ENCODE results near the gene PRIMA1.

Gene PRIMA1

GRCh38 chr14:93715279-93715927 lies 72.9 kb downstream of the PRIMA1 start:
- in situ Hi-C loops (cut with HindIII; ENCODE audit: low sequenced_read_pairs), result no loop called here

- in situ Hi-C loops (cut with HindIII; ENCODE audit: low sequenced_read_pairs), result no loop called here
These were observed 73.7 kb downstream of the PRIMA1 start for GRCh38 chr14:93714605-93715004.

GRCh38 chr14:93713726-93714405 lies 74.4 kb downstream of the PRIMA1 start:
- in situ Hi-C loops (cut with HindIII; ENCODE audit: low sequenced_read_pairs), result no loop called here

- in situ Hi-C loops (cut with HindIII; ENCODE audit: low sequenced_read_pairs), result no loop called here
These were observed 75.2 kb downstream of the PRIMA1 start for GRCh38 chr14:93712838-93713724.

GRCh38 chr14:93712079-93712837 lies 76.0 kb downstream of the PRIMA1 start:
- in situ Hi-C loops (cut with HindIII; ENCODE audit: low sequenced_read_pairs), result no loop called here

GRCh38 chr14:93709249-93709648 lies 79.0 kb downstream of the PRIMA1 start:
- in situ Hi-C loops (cut with HindIII; ENCODE audit: low sequenced_read_pairs), result loop anchor here (10.0 kb wide), 1 partner anchor 66 kb away; no protein-coding TSS in a partner anchor

- in situ Hi-C loops (cut with HindIII; ENCODE audit: low sequenced_read_pairs), result loop anchor here (10.0 kb wide), 1 partner anchor 66 kb away; no protein-coding TSS in a partner anchor
These were observed 79.5 kb downstream of the PRIMA1 start for GRCh38 chr14:93708800-93709199.

- in situ Hi-C loops (cut with HindIII; ENCODE audit: low sequenced_read_pairs), result loop anchor here (10.0 kb wide), 1 partner anchor 66 kb away; no protein-coding TSS in a partner anchor
These were observed 80.0 kb downstream of the PRIMA1 start for GRCh38 chr14:93708311-93708734.

GRCh38 chr14:93707475-93707874 lies 80.8 kb downstream of the PRIMA1 start:
- in situ Hi-C loops (cut with HindIII; ENCODE audit: low sequenced_read_pairs), result loop anchor here (10.0 kb wide), 1 partner anchor 67 kb away; no protein-coding TSS in a partner anchor

GRCh38 chr14:93706360-93706955 lies 81.8 kb downstream of the PRIMA1 start:
- in situ Hi-C loops (cut with HindIII; ENCODE audit: low sequenced_read_pairs), result loop anchor here (10.0 kb wide), 1 partner anchor 68 kb away; no protein-coding TSS in a partner anchor

GRCh38 chr14:93705513-93706156 lies 82.7 kb downstream of the PRIMA1 start:
- in situ Hi-C loops (cut with HindIII; ENCODE audit: low sequenced_read_pairs), result loop anchor here (10.0 kb wide), 1 partner anchor 69 kb away; no protein-coding TSS in a partner anchor

GRCh38 chr14:93703941-93704340 lies 84.3 kb downstream of the PRIMA1 start:
- in situ Hi-C loops (cut with HindIII; ENCODE audit: low sequenced_read_pairs), result loop anchor here (10.0 kb wide), 1 partner anchor 71 kb away; no protein-coding TSS in a partner anchor

- in situ Hi-C loops (cut with HindIII; ENCODE audit: low sequenced_read_pairs), result loop anchor here (10.0 kb wide), 1 partner anchor 72 kb away; no protein-coding TSS in a partner anchor
These were observed 85.3 kb downstream of the PRIMA1 start for GRCh38 chr14:93702946-93703345.

GRCh38 chr14:93701562-93701961 lies 86.7 kb downstream of the PRIMA1 start:
- in situ Hi-C loops (cut with HindIII; ENCODE audit: low sequenced_read_pairs), result loop anchor here (10.0 kb wide), 1 partner anchor 73 kb away; no protein-coding TSS in a partner anchor

GRCh38 chr14:93700928-93701327 lies 87.4 kb downstream of the PRIMA1 start:
- in situ Hi-C loops (cut with HindIII; ENCODE audit: low sequenced_read_pairs), result loop anchor here (10.0 kb wide), 1 partner anchor 74 kb away; no protein-coding TSS in a partner anchor

GRCh38 chr14:93693914-93694313 lies 94.4 kb downstream of the PRIMA1 start:
- in situ Hi-C loops (cut with HindIII; ENCODE audit: low sequenced_read_pairs), result no loop called here

- in situ Hi-C loops (cut with HindIII; ENCODE audit: low sequenced_read_pairs), result no loop called here
These were observed 97.1 kb downstream of the PRIMA1 start for GRCh38 chr14:93691042-93691780.

GRCh38 chr14:93690146-93690545 lies 98.1 kb downstream of the PRIMA1 start:
- in situ Hi-C loops (cut with HindIII; ENCODE audit: low sequenced_read_pairs), result no loop called here
